ENCODE results near the gene DEPDC5. TPM values are rescaled to one million over a fixed set of nuclear protein-coding genes. Genes with fewer than 3 reads are reported as not detected.
"Not testable (repeated sequence)": the region's sequence is repeated elsewhere in the genome, so short reads cannot be mapped to it uniquely, and the experiment has no call there.

DEPDC5 gene
- total and polyA plus RNA-seq, 2 of the 8 experiments (the other 6 are each of a cell fraction or from before 2014, with no cell fraction given): 18.3 to 26.5 TPM

- TF ChIP-seq MAX (IDR thresholded peaks at IDR 0.05): no peak
- no peak for TF ChIP-seq POU5F1 (IDR thresholded peaks at IDR 0.05; ENCODE audit: low read depth, low read length)
- TF ChIP-seq ZNF274 (IDR thresholded peaks at IDR 0.05; ENCODE audit: borderline replicate concordance, extremely low read depth, low read length): no peak
- TF ChIP-seq SP1 (IDR thresholded peaks at IDR 0.05; ENCODE audit: low read depth, low read length): no peak
Measured at GRCh38 chr22:31757265-31757664, 3.4 kb downstream of the DEPDC5 start (continued).

- H3K23ac ChIP-seq (ENCODE audit: insufficient read length); H3K4me2 ChIP-seq (ENCODE audit: insufficient read depth in 1 of 2, low read depth in 2 of 2, low read length in 2 of 2); H4K20me1 ChIP-seq (replicated peaks in 1 of 2; ENCODE audit: control insufficient read depth in 1 of 2, insufficient read depth in 2 of 2, low read length in 2 of 2); H2BK20ac ChIP-seq (ENCODE audit: low read length); H3K4ac ChIP-seq (replicated peaks; ENCODE audit: insufficient read length, low read depth, low read length); H3K4me1 ChIP-seq (replicated peaks in 1 of 4; ENCODE audit: control insufficient read depth in 3 of 4, insufficient read depth in 4 of 4, low read length in 3 of 4); H2BK15ac ChIP-seq (ENCODE audit: low read length); H2BK120ac ChIP-seq (replicated peaks; ENCODE audit: low read depth, low read length); H2AK5ac ChIP-seq (ENCODE audit: low read depth, low read length); H3K4me3 ChIP-seq (ENCODE audit: extremely low read depth in 1 of 4, insufficient read depth in 2 of 4, low read depth in 3 of 4, low read length in 4 of 4); H3K56ac ChIP-seq (replicated peaks; ENCODE audit: insufficient read length, low read depth, low read length); H3K27ac ChIP-seq (ENCODE audit: low read depth, low read length); H4K5ac ChIP-seq (ENCODE audit: insufficient read length, low read depth, low read length); H4K8ac ChIP-seq (ENCODE audit: extremely low read depth, insufficient read depth, low read length); H3K9ac ChIP-seq (replicated peaks in 1 of 4; ENCODE audit: extremely low read depth in 1 of 4, low read depth in 3 of 4, low read length in 3 of 4); H2BK5ac ChIP-seq (ENCODE audit: low read depth, low read length); H3K14ac ChIP-seq (ENCODE audit: insufficient read length); H3K23me2 ChIP-seq (ENCODE audit: low read depth, low read length); H3K18ac ChIP-seq (ENCODE audit: extremely low read depth, low read length); H3K27me3 ChIP-seq (replicated peaks in 1 of 4; ENCODE audit: control insufficient read depth in 3 of 4, extremely low read depth in 1 of 4, insufficient read depth in 3 of 4, low read length in 3 of 4); H2BK12ac ChIP-seq (ENCODE audit: low read depth, low read length); H4K91ac ChIP-seq (replicated peaks; ENCODE audit: insufficient read length, low read length); DNase-seq (ENCODE audit: low read depth in 1 of 2, low spot score in 2 of 2); H3K79me2 ChIP-seq (ENCODE audit: control insufficient read depth in 1 of 2, insufficient read depth in 2 of 2, low read length in 2 of 2); FAIRE-seq; H3K79me1 ChIP-seq (ENCODE audit: low read depth, low read length); H2AFZ ChIP-seq (ENCODE audit: low read length); H3K9me3 ChIP-seq (ENCODE audit: insufficient read depth in 2 of 2, low read depth in 1 of 2, low read length in 1 of 2): not testable (repeated sequence)
- peaks cover 2 to 12% (median 8%) of the 10 kb centered on the region in 4 experiments; a peak in 6 of 8 replicates for H3K36me3 ChIP-seq (ENCODE audit: control insufficient read depth in 2 of 4, insufficient read depth in 4 of 4, low read length in 3 of 4)
- 97% methylated on average over 4 of the region's 5 CpGs; no CpG with 5 or more reads in 1 of the 2 experiments for WGBS, 2 experiments (ENCODE audit: extremely low coverage in 1 of 2, insufficient coverage in 1 of 2, insufficient read length in 1 of 2, insufficient replicate concordance in 2 of 2, low coverage in 1 of 2, low lambda C conversion rate in 2 of 2, missing lambda C conversion rate in 1 of 2)
- CTCF ChIA-PET (ENCODE audit: partially characterized antibody): interaction anchor here (1.2 to 1.3 kb wide), 2 partner anchors 15 to 71 kb away, joined by 3 read pairs; no protein-coding TSS in a partner anchor
- POLR2A ChIA-PET (ENCODE audit: partially characterized antibody): interaction anchor here (1.0 to 1.4 kb wide), 3 partner anchors 8 to 13 kb away, joined by 3 to 8 read pairs (median 4); no protein-coding TSS in a partner anchor
Measured at GRCh38 chr22:31758860-31759259, 5.0 kb downstream of the DEPDC5 start.
